Measurements from ENCODE around the gene FBH1.

DNA sequence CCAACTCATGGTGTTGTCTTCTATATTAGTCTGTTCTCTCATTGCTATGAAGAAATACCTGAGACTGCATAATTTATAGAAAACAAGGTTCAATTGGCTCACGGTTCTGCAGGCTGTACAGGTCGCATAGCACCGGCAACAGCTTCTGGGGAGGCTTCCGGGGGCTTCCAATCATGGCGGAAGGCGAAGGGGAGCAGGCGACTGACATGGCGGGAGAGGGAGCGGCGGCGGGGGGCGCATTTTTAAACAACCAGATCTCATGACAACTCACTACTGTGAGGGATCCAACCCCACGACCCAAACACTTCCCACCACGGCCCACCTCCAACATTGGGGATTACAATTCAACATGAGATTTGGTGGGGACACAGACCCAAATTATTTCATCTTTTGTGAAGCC, 48.1 kb upstream of the FBH1 start:
- TF ChIP-seq, protein P1, sequence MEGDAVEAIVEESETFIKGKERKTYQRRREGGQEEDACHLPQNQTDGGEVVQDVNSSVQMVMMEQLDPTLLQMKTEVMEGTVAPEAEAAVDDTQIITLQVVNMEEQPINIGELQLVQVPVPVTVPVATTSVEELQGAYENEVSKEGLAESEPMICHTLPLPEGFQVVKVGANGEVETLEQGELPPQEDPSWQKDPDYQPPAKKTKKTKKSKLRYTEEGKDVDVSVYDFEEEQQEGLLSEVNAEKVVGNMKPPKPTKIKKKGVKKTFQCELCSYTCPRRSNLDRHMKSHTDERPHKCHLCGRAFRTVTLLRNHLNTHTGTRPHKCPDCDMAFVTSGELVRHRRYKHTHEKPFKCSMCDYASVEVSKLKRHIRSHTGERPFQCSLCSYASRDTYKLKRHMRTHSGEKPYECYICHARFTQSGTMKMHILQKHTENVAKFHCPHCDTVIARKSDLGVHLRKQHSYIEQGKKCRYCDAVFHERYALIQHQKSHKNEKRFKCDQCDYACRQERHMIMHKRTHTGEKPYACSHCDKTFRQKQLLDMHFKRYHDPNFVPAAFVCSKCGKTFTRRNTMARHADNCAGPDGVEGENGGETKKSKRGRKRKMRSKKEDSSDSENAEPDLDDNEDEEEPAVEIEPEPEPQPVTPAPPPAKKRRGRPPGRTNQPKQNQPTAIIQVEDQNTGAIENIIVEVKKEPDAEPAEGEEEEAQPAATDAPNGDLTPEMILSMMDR (IDR thresholded peaks at IDR 0.05; ENCODE audit: low read depth, low read length, missing input control) = no peak
- TF ChIP-seq JUND (IDR thresholded peaks at IDR 0.05) = no peak
- no peak for TF ChIP-seq YY1 (IDR thresholded peaks at IDR 0.05)
- no peak for TF ChIP-seq GABPA (IDR thresholded peaks at IDR 0.05 in 1 of 2, conservative IDR thresholded peaks at IDR 0.05 in 1 of 2)
- TF ChIP-seq TAF1 (conservative IDR thresholded peaks at IDR 0.05) = no peak
- TF ChIP-seq, protein P2, sequence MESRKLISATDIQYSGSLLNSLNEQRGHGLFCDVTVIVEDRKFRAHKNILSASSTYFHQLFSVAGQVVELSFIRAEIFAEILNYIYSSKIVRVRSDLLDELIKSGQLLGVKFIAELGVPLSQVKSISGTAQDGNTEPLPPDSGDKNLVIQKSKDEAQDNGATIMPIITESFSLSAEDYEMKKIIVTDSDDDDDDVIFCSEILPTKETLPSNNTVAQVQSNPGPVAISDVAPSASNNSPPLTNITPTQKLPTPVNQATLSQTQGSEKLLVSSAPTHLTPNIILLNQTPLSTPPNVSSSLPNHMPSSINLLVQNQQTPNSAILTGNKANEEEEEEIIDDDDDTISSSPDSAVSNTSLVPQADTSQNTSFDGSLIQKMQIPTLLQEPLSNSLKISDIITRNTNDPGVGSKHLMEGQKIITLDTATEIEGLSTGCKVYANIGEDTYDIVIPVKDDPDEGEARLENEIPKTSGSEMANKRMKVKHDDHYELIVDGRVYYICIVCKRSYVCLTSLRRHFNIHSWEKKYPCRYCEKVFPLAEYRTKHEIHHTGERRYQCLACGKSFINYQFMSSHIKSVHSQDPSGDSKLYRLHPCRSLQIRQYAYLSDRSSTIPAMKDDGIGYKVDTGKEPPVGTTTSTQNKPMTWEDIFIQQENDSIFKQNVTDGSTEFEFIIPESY (IDR thresholded peaks at IDR 0.05) = no peak
- TF ChIP-seq HNF4G (IDR thresholded peaks at IDR 0.05) = no peak
